WTC11 (cell line): ENCODE data around the gene SAT1. TPM values are rescaled to one million over a fixed set of nuclear protein-coding genes. Genes with fewer than 3 reads are reported as not detected.

ENCODE experiments used
- ATAC-seq: fragments of 200-7000 bp; cut with Tn5 transposase; 2 replicates; pipeline ENCODE4 v1.10.0; 2021; ENCODE audit warnings: mild to moderate bottlenecking, moderate library complexity
- CTCF ChIA-PET: fragments of 300-600 bp; sonication (Branson Sonifier 250); formaldehyde crosslinking; loops from one replicate; lab custom pipeline; 2021; ENCODE audit warnings: antibody characterized with exemption; lab: Charles Lee
- POLR2A ChIA-PET: fragments of 350-600 bp; sonication (Branson Sonifier 250); formaldehyde crosslinking; loops from one replicate; lab custom pipeline; 2021; ENCODE audit warnings: antibody characterized with exemption; lab: Charles Lee
- DNase-seq: peaks from one replicate; pipeline ENCODE4 v3.0.0; 2021; ENCODE audit warnings: low spot score
- H3K27ac Mint-ChIP-seq: 2 replicates; pipeline ENCODE4 v1.8.0; 2021; ENCODE audit warnings: mixed read lengths
- H3K27me3 Mint-ChIP-seq: 2 replicates; pipeline ENCODE4 v1.8.0; 2021; ENCODE audit warnings: low read depth, mild to moderate bottlenecking, moderate library complexity, mixed read lengths
- H3K36me3 Mint-ChIP-seq: 2 replicates; pipeline ENCODE4 v1.8.0; 2021; ENCODE audit warnings: mixed read lengths
- H3K4me1 Mint-ChIP-seq: 2 replicates; pipeline ENCODE4 v1.8.0; 2022; ENCODE audit warnings: mixed read lengths
- H3K4me3 Mint-ChIP-seq: 2 replicates; pipeline ENCODE4 v1.8.0; 2021; ENCODE audit warnings: mild to moderate bottlenecking, moderate library complexity, mixed read lengths
- H3K9me3 Mint-ChIP-seq: 2 replicates; pipeline ENCODE4 v1.8.0; 2021; ENCODE audit warnings: mixed read lengths
- AR ChIP-seq: fragments of 250-450 bp; sonication (Bioruptor Pico); IDR thresholded peaks from 2 replicates; pipeline ENCODE4 v1.9.0; 2021; ENCODE audit warnings: mild to moderate bottlenecking
- ARID4B ChIP-seq: sonication (generic); formaldehyde crosslinking; IDR thresholded peaks from 2 replicates; pipeline ENCODE4 v1.8.0; 2023; ENCODE audit warnings: missing genetic modification reagents, mild to moderate bottlenecking, borderline replicate concordance
- ATF1 ChIP-seq: sonication (generic); formaldehyde crosslinking; IDR thresholded peaks from 2 replicates; pipeline ENCODE4 v1.8.1; 2023; ENCODE audit warnings: mild to moderate bottlenecking, moderate library complexity, missing genetic modification reagents
- E2F5 ChIP-seq: sonication (generic); formaldehyde crosslinking; IDR thresholded peaks from 2 replicates; pipeline ENCODE4 v1.8.1; 2022; ENCODE audit warnings: mild to moderate bottlenecking, moderate library complexity, missing genetic modification reagents
- EMX1 ChIP-seq: fragments of 250-450 bp; sonication (Bioruptor Pico); IDR thresholded peaks from 2 replicates; pipeline ENCODE4 v1.8.0; 2021; ENCODE audit warnings: mild to moderate bottlenecking
- ESRRA ChIP-seq: sonication (generic); formaldehyde crosslinking; IDR thresholded peaks from 2 replicates; pipeline ENCODE4 v1.8.1; 2022; ENCODE audit warnings: mild to moderate bottlenecking, missing genetic modification reagents, borderline replicate concordance
- FOXP4 ChIP-seq: sonication (generic); formaldehyde crosslinking; IDR thresholded peaks from 2 replicates; pipeline ENCODE4 v1.8.0; 2022; ENCODE audit warnings: mild to moderate bottlenecking, missing genetic modification reagents
- GTF2I ChIP-seq: fragments of 250-450 bp; sonication (Bioruptor Pico); conservative IDR thresholded peaks from 2 replicates; pipeline ENCODE4 v1.4.0; 2021; ENCODE audit warnings: mild to moderate bottlenecking
- JAZF1 ChIP-seq: fragments of 250-450 bp; sonication (Bioruptor Pico); IDR thresholded peaks from 2 replicates; pipeline ENCODE4 v1.9.0; 2021; ENCODE audit warnings: moderate library complexity, mild to moderate bottlenecking, inconsistent platforms
- JUN ChIP-seq: sonication (generic); formaldehyde crosslinking; IDR thresholded peaks from 2 replicates; pipeline ENCODE4 v1.8.0; 2023; ENCODE audit warnings: mild to moderate bottlenecking, missing genetic modification reagents
- MAX ChIP-seq: sonication (generic); formaldehyde crosslinking; IDR thresholded peaks from 2 replicates; pipeline ENCODE4 v1.8.0; 2022; ENCODE audit warnings: mild to moderate bottlenecking, missing genetic modification reagents
- MLX ChIP-seq: sonication (generic); formaldehyde crosslinking; IDR thresholded peaks from 2 replicates; pipeline ENCODE4 v1.8.1; 2023; ENCODE audit warnings: mild to moderate bottlenecking, missing genetic modification reagents, moderate library complexity
- SOX15 ChIP-seq: fragments of 250-450 bp; sonication (Bioruptor Pico); IDR thresholded peaks from 2 replicates; pipeline ENCODE4 v1.9.0; 2021; ENCODE audit warnings: mild to moderate bottlenecking
- SP1 ChIP-seq: sonication (generic); formaldehyde crosslinking; conservative IDR thresholded peaks from 2 replicates; pipeline ENCODE4 v1.8.1; 2022; ENCODE audit warnings: missing genetic modification reagents
- TCF7 ChIP-seq: sonication (generic); formaldehyde crosslinking; IDR thresholded peaks from 2 replicates; pipeline ENCODE4 v1.8.0; 2022; ENCODE audit warnings: mild to moderate bottlenecking, low read depth, missing genetic modification reagents, moderate library complexity
- USF1 ChIP-seq: sonication (generic); formaldehyde crosslinking; IDR thresholded peaks from 2 replicates; pipeline ENCODE4 v1.8.0; 2022; ENCODE audit warnings: mild to moderate bottlenecking, missing genetic modification reagents
- USF2 ChIP-seq: sonication (generic); formaldehyde crosslinking; IDR thresholded peaks from 2 replicates; pipeline ENCODE4 v1.8.1; 2023; ENCODE audit warnings: mild to moderate bottlenecking, missing genetic modification reagents, moderate library complexity
- ZNF396 ChIP-seq: fragments of 250-450 bp; sonication (Bioruptor Pico); IDR thresholded peaks from 2 replicates; pipeline ENCODE4 v1.8.0; 2021; ENCODE audit warnings: mild to moderate bottlenecking, moderate library complexity, borderline replicate concordance
- ZNF423 ChIP-seq: fragments of 250-450 bp; sonication (Bioruptor Pico); IDR thresholded peaks from 2 replicates; pipeline ENCODE4 v2.1.2; 2022; ENCODE audit warnings: mild to moderate bottlenecking, moderate library complexity
- ZNF512 ChIP-seq: sonication (generic); formaldehyde crosslinking; IDR thresholded peaks from 2 replicates; pipeline ENCODE4 v1.8.1; 2022; ENCODE audit warnings: missing genetic modification reagents, borderline replicate concordance
- ZNF671 ChIP-seq: fragments of 250-450 bp; sonication (Bioruptor Pico); IDR thresholded peaks from 2 replicates; pipeline ENCODE4 v1.8.0; 2021; ENCODE audit warnings: mild to moderate bottlenecking
- total RNA-seq: library from RNA; stranded (reverse); gene quantifications from 3 replicates; pipeline ENCODE4 v1.2.3, GENCODE V29; 2021

SAT1 gene
- total RNA-seq, 1 experiment from 2014 or later = 70.7 TPM

- CTCF ChIA-PET = no interaction called here
These were observed 4.8 kb downstream of the SAT1 start for GRCh38 chrX:23787745-23788118.

GRCh38 chrX:23788521-23788920 is 5.5 kb downstream of the SAT1 start:
- Mint-ChIP-seq H3K27ac (0 out of 2 replicates have a peak overlapping the region, but pooled peaks have one; percentile 82), H3K4me1 (peaks cover 24% of the 10 kb centered on the region), H3K9me3 (no peaks in the 10 kb centered on the region), H3K27me3 (no peaks in the 10 kb centered on the region; the same call in 1 of the 2 replicates), H3K4me3 (no peak overlapping the region), H3K36me3 (peaks cover 24% of the 10 kb centered on the region)
- no peak for ATAC-seq
- no peak for DNase-seq
- CTCF ChIA-PET = no interaction called here
- POLR2A ChIA-PET = no interaction called here
- TF ChIP-seq AR (CRISPR knock-in tag) = no peak
- no peak for TF ChIP-seq SOX15 (CRISPR knock-in tag)
- TF ChIP-seq FOXP4 (CRISPR knock-in tag) = no peak
- TF ChIP-seq ARID4B = no peak
- TF ChIP-seq SP1 = no peak
- TF ChIP-seq MAX = no peak
- TF ChIP-seq GTF2I (CRISPR knock-in tag) = no peak
- no peak for TF ChIP-seq ZNF512 (CRISPR knock-in tag)
- no peak for TF ChIP-seq ZNF671 (CRISPR knock-in tag)

More at GRCh38 chrX:23787745-23788118, 4.8 kb downstream of the SAT1 start:
- Mint-ChIP-seq H3K4me3 (no peak overlapping the region), H3K4me1 (peaks cover 19% of the 10 kb centered on the region), H3K36me3 (peaks cover 24% of the 10 kb centered on the region), H3K9me3 (no peaks in the 10 kb centered on the region), H3K27ac (no peak overlapping the region), H3K27me3 (no peaks in the 10 kb centered on the region; the same call in 1 of the 2 replicates)
- no peak for DNase-seq
- no peak for ATAC-seq
- TF ChIP-seq ZNF396 (CRISPR knock-in tag) (no peak), JUN (CRISPR knock-in tag) (no peak), MLX (CRISPR knock-in tag) (no peak), MAX (no peak), SOX15 (CRISPR knock-in tag) (no peak), ZNF423 (CRISPR knock-in tag) (no peak), JAZF1 (CRISPR knock-in tag) (no peak), TCF7 (CRISPR knock-in tag) (no peak), EMX1 (CRISPR knock-in tag) (no peak), ESRRA (CRISPR knock-in tag) (no peak), ATF1 (no peak), E2F5 (CRISPR knock-in tag) (no peak), USF1 (no peak), USF2 (CRISPR knock-in tag) (no peak)
- POLR2A ChIA-PET = no interaction called here
